HG03108 (cell line): ENCODE results near the gene POU6F2.
"Not testable (repeated sequence)": the region's sequence is repeated elsewhere in the genome, so short reads cannot be mapped to it uniquely, and the experiment has no call there.

Experiments used
- ATAC-seq: cut with Tn5 transposase; IDR thresholded peaks from one replicate; pipeline ENCODE4 v1.9.1; 2021; ENCODE audit warnings: moderate library complexity; ENCODE audit not compliant: unreplicated experiment

POU6F2 gene

DNA sequence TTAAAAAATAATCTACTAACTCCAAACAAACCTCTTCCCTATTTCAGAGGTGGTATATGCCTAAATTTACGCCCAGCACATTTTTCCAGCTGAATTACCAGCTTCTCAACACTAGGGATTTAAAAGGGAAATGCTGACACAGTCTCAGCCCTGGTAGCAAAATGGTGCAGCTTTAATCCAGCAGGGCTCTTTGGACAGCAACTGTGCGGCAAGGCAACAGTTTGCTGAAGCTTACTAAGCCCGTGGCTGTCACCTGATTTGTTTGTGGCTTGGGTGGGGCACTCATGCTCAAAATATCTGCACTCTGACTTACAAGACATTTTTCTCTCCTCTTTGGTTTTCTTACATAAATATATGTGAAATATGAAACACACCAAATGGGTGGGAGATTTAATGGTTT lies 206.7 kb downstream of the POU6F2 start:
- ATAC-seq, result no peak

DNA sequence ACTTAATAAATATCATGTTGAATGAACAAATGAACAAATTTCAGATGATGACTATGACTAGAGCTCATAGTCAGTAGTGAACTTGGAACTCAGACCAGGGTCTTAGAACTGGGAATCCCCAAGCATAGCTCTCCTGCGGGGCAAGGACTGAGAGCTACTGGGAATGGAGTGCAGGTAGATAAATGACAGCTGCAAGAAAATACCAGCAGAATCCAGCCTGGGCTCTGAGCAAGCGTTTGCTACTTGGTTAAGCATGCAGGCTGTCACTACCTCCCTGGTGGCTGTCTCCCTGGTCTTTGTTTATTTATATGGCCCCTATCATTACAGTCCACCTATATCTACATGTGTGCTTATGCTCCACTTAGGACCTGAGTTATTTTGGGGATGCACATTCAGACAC lies 208.4 kb downstream of the POU6F2 start:
- no peak for ATAC-seq

DNA sequence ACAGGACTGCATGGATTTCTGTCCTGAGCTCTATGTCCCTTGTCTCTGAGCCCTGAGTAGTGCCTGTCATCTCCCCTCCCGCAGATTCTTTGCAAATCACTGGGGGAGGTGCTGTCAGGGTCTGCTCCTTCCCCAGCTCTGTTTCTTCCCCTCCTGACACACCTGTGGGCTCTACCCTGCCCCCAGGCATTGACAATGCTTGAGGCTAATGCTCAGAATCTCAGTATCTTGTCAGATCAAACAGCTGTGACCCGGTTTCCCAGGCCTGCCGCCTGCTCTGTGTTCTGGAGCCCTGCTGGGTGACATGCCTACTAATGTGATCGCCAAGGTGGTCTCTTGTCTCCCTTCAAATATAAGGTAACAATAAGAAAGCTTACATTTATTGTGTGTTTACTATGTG lies 209.0 kb downstream of the POU6F2 start:
- ATAC-seq, result no peak

- ATAC-seq, result no peak
Measured at GRCh38 chr7:39187130-39187529, 209.4 kb downstream of the POU6F2 start.

- ATAC-seq, result no peak
Measured at GRCh38 chr7:39192476-39192875, 214.8 kb downstream of the POU6F2 start.

GRCh38 chr7:39194388-39194787 lies 216.7 kb downstream of the POU6F2 start:
- ATAC-seq, result not testable (repeated sequence)

GRCh38 chr7:39195967-39196366 lies 218.3 kb downstream of the POU6F2 start:
- no peak for ATAC-seq

GRCh38 chr7:39197831-39198230 lies 220.1 kb downstream of the POU6F2 start:
- ATAC-seq, result no peak

DNA sequence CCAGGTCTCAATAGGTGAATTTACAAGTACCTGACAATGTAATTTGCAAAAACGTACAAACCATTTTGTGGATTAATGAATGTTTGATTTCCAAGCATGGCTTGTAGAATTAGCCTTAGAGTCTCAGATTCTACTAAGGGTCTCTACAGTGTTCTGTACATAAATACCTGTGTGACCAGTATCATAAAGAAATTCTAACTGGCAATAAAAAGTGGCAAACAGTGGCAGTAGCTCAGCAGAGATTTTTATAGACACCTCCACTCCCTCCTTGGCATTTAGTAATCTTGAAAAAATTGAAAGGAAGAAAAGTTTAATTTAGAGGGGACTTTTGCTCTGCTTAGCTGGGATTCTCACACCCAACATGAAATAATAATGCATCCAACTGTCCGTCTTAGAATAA lies 220.8 kb downstream of the POU6F2 start:
- ATAC-seq, result no peak

DNA sequence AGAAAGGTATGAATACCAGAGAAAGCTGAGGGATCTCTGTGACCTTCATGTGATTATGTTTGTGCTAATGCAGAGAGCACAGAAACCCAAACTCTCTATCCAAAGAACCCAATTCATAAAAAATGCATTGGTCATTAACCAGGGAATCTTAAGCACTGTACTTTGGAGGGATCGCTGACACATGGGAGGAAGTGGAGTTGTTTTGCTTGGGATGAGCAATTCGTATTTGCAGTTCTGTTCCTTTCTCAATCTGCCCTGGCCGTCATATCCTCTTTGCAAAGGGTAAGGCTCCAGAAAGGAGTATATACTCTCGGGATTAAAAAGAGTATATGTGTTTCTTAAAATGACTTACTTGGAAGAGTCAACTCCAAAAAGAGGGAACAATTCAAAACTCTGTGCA lies 221.3 kb downstream of the POU6F2 start:
- no peak for ATAC-seq

GRCh38 chr7:39199951-39200350 lies 222.2 kb downstream of the POU6F2 start:
- no peak for ATAC-seq

DNA sequence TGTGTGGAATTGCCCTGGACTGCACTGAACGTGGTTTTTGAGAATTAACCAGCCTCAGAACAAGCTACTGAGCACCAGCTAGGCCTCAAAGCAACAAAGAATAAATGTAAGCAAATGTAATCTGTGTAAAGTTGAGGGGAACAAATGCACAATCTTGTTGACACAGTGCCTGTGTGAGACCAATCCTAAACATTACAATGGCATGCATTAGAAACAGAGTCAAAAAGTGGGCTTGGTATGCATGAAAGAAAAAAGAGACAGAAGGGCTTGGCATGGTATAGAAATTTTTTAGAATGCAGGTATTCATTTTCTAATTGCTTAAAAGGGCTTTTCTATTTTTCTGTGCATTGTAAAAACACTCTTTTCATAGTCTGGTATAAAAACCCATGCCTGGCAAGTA lies 224.3 kb downstream of the POU6F2 start:
- no peak for ATAC-seq

DNA sequence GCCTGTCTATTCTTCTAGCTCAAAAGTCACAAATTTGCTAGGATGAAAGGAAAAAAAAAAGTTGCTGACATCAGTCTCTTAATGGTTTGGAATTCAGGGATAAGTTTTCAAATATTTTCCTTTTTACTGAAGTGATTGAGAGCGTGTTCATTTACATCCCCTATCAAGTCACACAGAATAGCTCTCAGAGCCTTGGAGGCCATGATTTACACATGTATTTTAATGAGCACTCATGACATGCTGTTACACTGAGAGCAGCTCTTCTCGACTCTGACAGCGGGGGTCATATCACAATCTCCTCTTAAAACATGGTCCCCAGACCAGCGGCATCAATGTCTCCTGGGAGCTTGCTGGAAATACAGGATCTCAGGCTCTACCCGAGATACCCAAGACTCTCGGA lies 232.7 kb downstream of the POU6F2 start:
- no peak for ATAC-seq

DNA sequence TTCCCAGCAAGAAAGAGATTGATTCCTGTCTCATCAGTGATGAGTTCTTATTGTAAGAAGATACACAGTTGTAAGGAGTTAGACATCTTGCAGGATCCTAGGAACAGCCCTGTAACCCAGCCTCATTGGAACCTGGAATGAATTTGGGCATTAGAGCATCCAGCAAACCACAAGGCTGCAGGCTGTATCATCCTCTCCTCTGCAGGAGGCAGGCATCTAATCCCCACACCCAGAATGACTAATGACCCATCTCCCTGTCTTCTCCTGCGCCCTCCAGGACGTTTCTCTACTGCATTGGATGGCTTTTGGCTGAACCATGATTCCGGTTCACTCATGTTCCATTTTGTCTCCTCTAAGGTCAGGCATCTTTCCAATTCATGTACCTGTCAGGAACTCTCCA lies 233.9 kb downstream of the POU6F2 start:
- ATAC-seq, result no peak

DNA sequence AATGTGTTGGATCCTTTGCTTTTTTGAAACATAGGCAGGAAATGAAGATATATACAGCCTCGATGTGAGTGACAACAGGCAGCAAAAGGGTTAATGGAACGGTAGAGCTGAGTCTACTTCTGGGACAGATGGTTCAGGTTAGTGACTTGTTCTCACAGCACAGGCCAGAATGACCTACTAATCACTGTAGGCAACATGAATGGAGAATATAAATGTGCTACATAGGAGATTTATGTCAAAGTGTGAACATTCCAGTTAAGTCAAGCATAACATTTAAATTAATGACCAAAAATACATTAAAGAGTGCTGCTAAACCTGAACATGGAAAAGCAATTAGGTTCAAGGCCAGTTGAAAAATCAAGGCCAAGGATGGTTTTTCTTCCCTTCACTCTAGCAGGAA lies 235.2 kb downstream of the POU6F2 start:
- ATAC-seq, result no peak

- ATAC-seq, result no peak
Measured at GRCh38 chr7:39217783-39218182, 240.1 kb downstream of the POU6F2 start.

- ATAC-seq, result no peak
Measured at GRCh38 chr7:39219869-39220268, 242.2 kb downstream of the POU6F2 start.

DNA sequence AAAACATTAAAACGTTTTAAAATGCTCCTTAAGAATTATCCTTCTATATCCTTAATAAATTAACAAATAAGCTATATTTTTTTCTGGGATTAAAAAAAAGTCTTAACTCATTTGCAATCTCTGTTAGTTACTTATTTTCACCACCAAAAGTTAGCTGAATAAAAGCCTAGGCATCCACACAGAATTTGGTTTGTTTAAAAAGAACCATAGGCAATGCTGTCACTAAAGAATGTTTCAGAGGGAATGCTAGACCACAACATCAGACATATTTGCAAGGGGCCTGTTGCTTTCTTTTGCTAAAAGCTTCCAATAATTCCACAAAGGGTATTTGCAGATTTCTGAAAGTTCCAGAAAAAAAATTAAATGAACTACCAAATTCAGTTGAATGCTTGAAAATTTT lies 244.2 kb downstream of the POU6F2 start:
- no peak for ATAC-seq

- no peak for ATAC-seq
Measured at GRCh38 chr7:39228946-39229345, 251.2 kb downstream of the POU6F2 start.

DNA sequence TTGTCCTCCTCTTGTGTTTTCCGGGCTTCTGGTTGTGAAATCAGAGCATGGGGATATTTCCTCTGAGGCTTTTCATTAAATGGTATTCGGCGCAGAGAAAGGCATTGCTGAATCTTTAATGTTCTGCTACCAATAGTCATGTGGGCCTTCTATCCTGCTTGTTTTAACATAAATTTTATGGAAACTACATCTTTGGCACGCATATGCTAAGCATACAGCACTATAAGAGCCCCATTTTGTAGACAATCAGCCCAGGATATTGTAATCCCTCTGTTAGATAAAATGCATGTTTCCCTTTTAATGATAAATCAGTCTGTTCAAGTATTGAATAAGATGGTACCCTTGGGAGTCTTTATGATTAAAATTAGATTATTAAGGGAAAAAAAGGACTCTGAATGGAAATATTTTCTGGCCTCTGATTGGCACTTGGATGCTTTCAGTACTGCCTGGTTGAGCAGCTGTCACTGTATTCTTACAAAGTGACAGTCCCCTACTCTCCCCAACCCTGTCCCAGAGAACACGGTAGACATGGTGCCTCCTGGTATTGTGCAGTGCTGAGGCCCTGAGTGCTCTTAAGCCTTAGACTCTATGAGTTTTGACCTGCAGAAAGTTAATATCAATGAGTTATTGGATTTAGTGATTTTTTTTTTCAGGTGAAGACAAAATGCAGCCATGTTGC lies 256.3 kb downstream of the POU6F2 start:
- ATAC-seq, result no peak

GRCh38 chr7:39238234-39238869 lies 260.6 kb downstream of the POU6F2 start:
- no peak for ATAC-seq

GRCh38 chr7:39240864-39241263 lies 263.2 kb downstream of the POU6F2 start:
- no peak for ATAC-seq

DNA sequence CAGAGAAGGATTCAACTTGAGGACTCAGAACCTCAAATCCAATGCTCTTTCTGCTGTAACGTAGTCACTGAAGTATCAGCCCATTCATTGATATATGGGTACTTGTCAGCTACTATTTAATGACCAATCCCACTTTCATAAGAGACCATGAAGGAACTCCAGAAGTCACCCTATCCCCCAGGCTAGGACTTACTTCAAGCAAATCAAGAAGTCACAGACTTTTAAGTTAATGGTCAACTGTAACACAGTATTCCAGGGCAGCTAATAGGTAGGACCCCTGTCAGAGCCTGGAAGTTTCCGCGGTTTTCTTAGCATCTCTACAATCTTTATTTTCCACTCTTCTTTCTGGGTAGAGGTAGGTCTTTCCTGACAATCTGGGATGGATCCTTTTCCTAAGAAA lies 269.9 kb downstream of the POU6F2 start:
- ATAC-seq, result no peak
